ENCODE measurements around the gene SUSD3. TPM values are rescaled to one million over a fixed set of nuclear protein-coding genes. Genes with fewer than 3 reads are reported as not detected.
"Not testable (repeated sequence)": the region's sequence is repeated elsewhere in the genome, so short reads cannot be mapped to it uniquely, and the experiment has no call there.

SUSD3 gene
- total RNA-seq, 6 experiments from 2014 or later = 6.5 to 51.5 (median 31.2) TPM

DNA sequence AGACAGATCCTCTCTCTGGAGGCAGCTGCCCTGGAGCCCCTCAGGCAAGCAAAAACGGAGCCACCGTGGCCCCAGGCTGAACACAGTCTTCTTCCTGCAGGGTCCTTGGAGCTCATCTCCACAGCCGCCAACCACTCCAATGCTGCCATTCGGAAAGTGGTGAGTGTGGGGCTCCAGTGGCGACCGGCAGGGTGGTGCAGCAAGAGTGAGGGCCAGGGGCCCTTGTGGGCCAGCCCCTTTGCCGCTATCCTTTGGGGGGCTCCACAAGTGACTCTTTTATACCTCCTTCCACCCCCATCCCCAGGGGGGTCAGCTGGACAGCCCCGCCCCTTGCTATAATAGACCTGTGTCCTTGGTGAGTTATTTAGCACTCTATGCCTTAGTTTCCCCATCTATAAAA, 47.4 kb upstream of the SUSD3 start:
- H3K27me3 ChIP-seq = no peaks in the 10 kb centered on the region
- no peak for DNase-seq
- intact Hi-C loops (cut with DNase I) = no loop called here
- H3K4me1 ChIP-seq = no peaks in the 10 kb centered on the region
- 86% methylated on average over 2 of the region's 8 CpGs for WGBS (ENCODE audit: insufficient coverage, low coverage, low lambda C conversion rate, missing lambda C conversion rate)
- H3K9me3 ChIP-seq = no peaks in the 10 kb centered on the region
- TF ChIP-seq POLR2A (IDR thresholded peaks at IDR 0.05) = no peak
- TF ChIP-seq, protein P1, sequence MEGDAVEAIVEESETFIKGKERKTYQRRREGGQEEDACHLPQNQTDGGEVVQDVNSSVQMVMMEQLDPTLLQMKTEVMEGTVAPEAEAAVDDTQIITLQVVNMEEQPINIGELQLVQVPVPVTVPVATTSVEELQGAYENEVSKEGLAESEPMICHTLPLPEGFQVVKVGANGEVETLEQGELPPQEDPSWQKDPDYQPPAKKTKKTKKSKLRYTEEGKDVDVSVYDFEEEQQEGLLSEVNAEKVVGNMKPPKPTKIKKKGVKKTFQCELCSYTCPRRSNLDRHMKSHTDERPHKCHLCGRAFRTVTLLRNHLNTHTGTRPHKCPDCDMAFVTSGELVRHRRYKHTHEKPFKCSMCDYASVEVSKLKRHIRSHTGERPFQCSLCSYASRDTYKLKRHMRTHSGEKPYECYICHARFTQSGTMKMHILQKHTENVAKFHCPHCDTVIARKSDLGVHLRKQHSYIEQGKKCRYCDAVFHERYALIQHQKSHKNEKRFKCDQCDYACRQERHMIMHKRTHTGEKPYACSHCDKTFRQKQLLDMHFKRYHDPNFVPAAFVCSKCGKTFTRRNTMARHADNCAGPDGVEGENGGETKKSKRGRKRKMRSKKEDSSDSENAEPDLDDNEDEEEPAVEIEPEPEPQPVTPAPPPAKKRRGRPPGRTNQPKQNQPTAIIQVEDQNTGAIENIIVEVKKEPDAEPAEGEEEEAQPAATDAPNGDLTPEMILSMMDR (IDR thresholded peaks at IDR 0.05) = no peak
- H3K4me3 ChIP-seq = no peak overlapping the region
- H3K27ac ChIP-seq = no peak overlapping the region
- H3K36me3 ChIP-seq = no peaks in the 10 kb centered on the region
- no peak for ATAC-seq

DNA sequence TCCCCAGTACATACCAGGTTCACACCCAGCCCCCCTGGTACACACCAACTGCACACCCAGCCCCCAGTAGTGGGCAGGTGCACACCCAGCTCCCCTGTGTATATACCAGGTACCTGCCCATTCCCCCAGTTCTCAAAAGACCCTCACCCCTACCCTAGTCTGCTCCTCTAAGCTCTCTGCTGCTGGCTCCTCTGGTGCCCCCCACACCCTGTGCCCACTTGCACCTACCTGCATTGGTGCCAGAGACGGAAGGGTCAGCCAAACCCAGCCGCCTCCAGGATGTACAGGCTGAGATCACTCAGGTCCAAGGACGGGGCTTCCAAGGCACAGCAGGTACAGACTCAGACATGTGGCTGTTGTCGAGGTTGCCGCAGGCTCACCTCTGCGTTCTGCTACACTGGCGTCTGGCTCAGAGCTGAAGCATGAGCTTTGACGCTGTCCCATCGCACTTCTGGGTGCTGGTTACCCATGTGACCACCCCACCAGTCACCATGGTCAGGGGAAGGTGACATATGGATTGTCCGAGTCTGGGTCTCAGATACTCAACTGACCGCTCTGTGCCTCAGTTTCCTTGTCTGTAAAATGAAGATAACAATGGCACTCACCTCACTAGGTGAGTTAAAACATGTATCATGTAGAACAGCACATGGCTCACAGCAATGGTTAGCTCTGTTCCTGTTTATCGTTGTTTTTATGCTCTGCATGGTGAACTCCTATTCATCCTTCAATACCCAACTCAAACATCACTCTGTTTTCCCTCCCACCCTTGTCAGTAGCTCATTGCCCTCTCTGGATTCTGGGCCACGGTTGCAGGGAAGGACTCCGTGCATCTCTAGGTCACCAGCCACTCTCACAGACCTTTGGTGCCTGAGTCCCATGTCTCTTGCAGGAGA, 45.3 kb upstream of the SUSD3 start:
- Histone ChIP-seq H3K27me3 (no peaks in the 10 kb centered on the region), H3K4me1 (no peaks in the 10 kb centered on the region), H3K36me3 (no peaks in the 10 kb centered on the region), H3K4me3 (no peak overlapping the region), H3K27ac (no peak overlapping the region), H3K9me3 (no peaks in the 10 kb centered on the region)
- 100% methylated on average over 3 of the region's 14 CpGs for WGBS (ENCODE audit: insufficient coverage, low coverage, low lambda C conversion rate, missing lambda C conversion rate)
- no peak for TF ChIP-seq POLR2A (IDR thresholded peaks at IDR 0.05)
- TF ChIP-seq, protein P1 (IDR thresholded peaks at IDR 0.05) = no peak
- DNase-seq (no peak), ATAC-seq (peak in 1 of 4 donors; percentile 13)
- intact Hi-C loops (cut with DNase I) = no loop called here

DNA sequence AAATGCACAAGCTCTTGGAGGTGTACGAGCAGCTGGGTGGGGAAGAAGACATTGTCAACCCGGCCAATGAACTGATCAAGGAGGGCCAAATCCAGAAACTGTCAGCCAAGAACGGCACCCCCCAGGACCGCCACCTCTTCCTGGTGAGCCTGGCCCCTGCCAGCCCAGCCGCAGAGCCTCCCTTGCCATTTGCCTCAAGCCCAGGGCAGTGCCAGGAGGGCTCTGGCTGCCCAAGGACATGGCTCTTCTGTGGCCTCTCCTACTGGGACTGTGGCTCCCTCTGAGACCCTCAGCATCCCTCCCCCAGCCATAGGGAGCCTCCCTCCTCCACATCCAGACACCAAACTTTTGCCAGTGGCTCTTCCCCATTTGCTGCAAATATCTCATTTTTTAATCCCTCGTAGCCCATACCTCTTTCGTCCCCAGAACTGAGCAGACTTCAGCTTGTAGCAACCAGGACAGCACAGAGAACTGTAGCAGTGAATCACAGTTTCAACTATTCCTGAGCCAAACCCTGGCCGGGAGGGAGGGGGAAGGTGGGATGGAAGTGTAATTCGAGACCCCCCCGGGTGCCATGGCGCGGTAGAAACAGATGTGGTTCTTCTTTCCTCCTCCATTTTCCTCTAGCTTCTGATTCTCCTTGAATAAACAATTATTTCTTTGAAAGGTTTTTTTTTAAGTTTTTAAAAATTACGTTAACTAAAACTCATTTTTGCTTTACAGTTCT, 44.5 kb upstream of the SUSD3 start:
- H3K9me3 ChIP-seq = no peaks in the 10 kb centered on the region
- intact Hi-C loops (cut with DNase I) = no loop called here
- DNase-seq (peak in 1 of 3 donors; percentile 36), ATAC-seq (no peak)
- no peaks in the 10 kb centered on the region for H3K36me3 ChIP-seq
- H3K27ac ChIP-seq = no peak overlapping the region
- TF ChIP-seq POLR2A (IDR thresholded peaks at IDR 0.05) = no peak
- TF ChIP-seq, protein P1 (IDR thresholded peaks at IDR 0.05) = no peak
- 52% methylated on average over 11 of the region's 13 CpGs for WGBS (ENCODE audit: insufficient coverage, low coverage, low lambda C conversion rate, missing lambda C conversion rate)
- no peaks in the 10 kb centered on the region for H3K4me1 ChIP-seq
- H3K4me3 ChIP-seq = no peak overlapping the region
- no peaks in the 10 kb centered on the region for H3K27me3 ChIP-seq

DNA sequence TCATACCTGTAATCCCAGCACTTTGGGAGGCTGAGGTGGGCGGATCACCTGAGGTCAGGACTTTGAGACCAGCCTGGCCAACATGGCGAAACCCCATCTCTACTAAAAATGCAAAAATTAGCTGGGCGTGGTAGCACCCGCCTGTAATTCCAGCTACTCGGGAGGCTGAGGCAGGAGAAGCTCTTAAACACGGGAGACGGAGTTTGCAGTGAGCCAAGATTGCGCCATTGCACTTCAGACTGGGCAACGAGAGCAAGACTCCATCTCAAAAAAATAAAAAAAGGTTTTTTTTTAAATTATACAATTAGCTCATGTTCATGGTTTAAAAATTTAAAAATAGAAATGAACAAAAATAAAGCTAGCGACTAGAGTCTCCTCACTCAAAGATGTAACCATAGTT, 43.3 kb upstream of the SUSD3 start:
- H3K27me3 ChIP-seq; H3K4me1 ChIP-seq; H3K4me3 ChIP-seq; H3K36me3 ChIP-seq; H3K9me3 ChIP-seq; intact Hi-C loops (cut with DNase I); ATAC-seq; DNase-seq; H3K27ac ChIP-seq: not testable (repeated sequence)
- WGBS (ENCODE audit: insufficient coverage, low coverage, low lambda C conversion rate, missing lambda C conversion rate) = 71% methylated on average over 4 of the region's 10 CpGs

DNA sequence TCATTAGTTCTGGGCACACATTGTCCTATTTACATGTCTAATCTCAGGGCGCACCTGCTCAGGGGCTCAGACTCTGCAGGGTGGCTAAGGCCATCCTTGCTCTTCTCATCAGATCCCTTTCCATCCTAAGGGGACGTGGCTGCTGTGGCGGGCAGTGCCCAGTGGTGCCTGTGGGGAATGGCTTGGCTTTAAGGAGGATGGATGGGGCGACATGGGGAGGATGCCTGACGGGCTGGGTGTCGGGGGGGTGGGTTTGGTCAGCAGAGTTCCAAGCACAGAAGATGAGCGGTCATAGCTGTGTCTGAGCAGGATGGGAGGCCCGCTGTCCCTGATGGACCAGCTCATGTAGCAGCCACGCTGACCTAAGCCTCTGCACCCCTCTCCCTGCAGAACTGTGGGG, 40.9 kb upstream of the SUSD3 start:
- Histone ChIP-seq H3K27me3 (no peaks in the 10 kb centered on the region), H3K27ac (no peak overlapping the region), H3K4me3 (no peak overlapping the region), H3K36me3 (no peaks in the 10 kb centered on the region), H3K4me1 (no peaks in the 10 kb centered on the region), H3K9me3 (no peaks in the 10 kb centered on the region)
- 70% methylated on average over 5 of the region's 9 CpGs for WGBS (ENCODE audit: insufficient coverage, low coverage, low lambda C conversion rate, missing lambda C conversion rate)
- TF ChIP-seq, protein P1 (IDR thresholded peaks at IDR 0.05) = no peak
- no peak for TF ChIP-seq POLR2A (IDR thresholded peaks at IDR 0.05)
- DNase-seq (peak in 1 of 3 donors; percentile 31), ATAC-seq (no peak)
- intact Hi-C loops (cut with DNase I) = no loop called here
